GM23338 (cell line): ENCODE measurements around the gene PRKD3. TPM values are rescaled to one million over a fixed set of nuclear protein-coding genes. Genes with fewer than 3 reads are reported as not detected.

Experiments used
- ATAC-seq: fragments of 200-7000 bp; cut with Tn5 transposase; 3 replicates; pipeline ENCODE4 v1.9.1; 2020
- DNase-seq: peaks from one replicate; pipeline ENCODE4 v3.0.0-alpha.2; 2015; ENCODE audit warnings: low spot score
- H2AFZ ChIP-seq: fragments of 200-600 bp; sonication (generic); 2 replicates; pipeline ENCODE4 v1.8.0; 2016; ENCODE audit warnings: antibody characterized with exemption, mild to moderate bottlenecking, moderate library complexity
- H3F3A ChIP-seq: fragments of 200-600 bp; sonication (generic); replicated peaks from 2 replicates; pipeline ENCODE4 v1.8.0; 2017; ENCODE audit warnings: antibody characterized with exemption, mixed run types, low read depth
- H3K27ac ChIP-seq: fragments of 200-600 bp; sonication (generic); 2 replicates; pipeline ENCODE4 v1.6.1; 2016; ENCODE audit warnings: low read depth
- H3K27me3 ChIP-seq: fragments of 200-600 bp; sonication (generic); 2 replicates; pipeline ENCODE4 v1.8.0; 2016; ENCODE audit warnings: mild to moderate bottlenecking, mixed run types, moderate library complexity; ENCODE audit not compliant: insufficient read depth
- H3K36me3 ChIP-seq: fragments of 200-600 bp; sonication (generic); 2 replicates; pipeline ENCODE4 v1.8.0; 2016; ENCODE audit warnings: mild to moderate bottlenecking; ENCODE audit not compliant: insufficient read depth
- H3K4me1 ChIP-seq: fragments of 200-600 bp; sonication (generic); 2 replicates; pipeline ENCODE4 v1.8.0; 2016; ENCODE audit warnings: mild to moderate bottlenecking, moderate library complexity; ENCODE audit not compliant: insufficient read depth
- H3K4me2 ChIP-seq: fragments of 200-600 bp; sonication (generic); 2 replicates; pipeline ENCODE4 v1.7.1; 2017; ENCODE audit warnings: mixed run types
- H3K4me3 ChIP-seq: fragments of 200-600 bp; sonication (generic); 2 replicates; pipeline ENCODE4 v1.6.1; 2016; ENCODE audit warnings: mixed run types
- H3K79me2 ChIP-seq: fragments of 200-600 bp; sonication (generic); replicated peaks from 2 replicates; pipeline ENCODE4 v1.8.0; 2017; ENCODE audit warnings: mild to moderate bottlenecking; ENCODE audit not compliant: insufficient read depth
- H3K9me2 ChIP-seq: fragments of 200-600 bp; sonication (generic); 2 replicates; pipeline ENCODE4 v1.8.0; 2017; ENCODE audit not compliant: insufficient read depth
- H4K20me1 ChIP-seq: fragments of 200-600 bp; sonication (generic); replicated peaks from 2 replicates; pipeline ENCODE4 v1.8.0; 2017; ENCODE audit warnings: mild to moderate bottlenecking; ENCODE audit not compliant: insufficient read depth
- H3K27ac Mint-ChIP-seq: 2 replicates; pipeline ENCODE4 v1.8.0; 2020; ENCODE audit warnings: inconsistent platforms, mild to moderate bottlenecking, moderate library complexity, mixed read lengths
- H3K27me3 Mint-ChIP-seq: 3 replicates; pipeline ENCODE4 v1.8.0; 2022; ENCODE audit warnings: low read depth, mild to moderate bottlenecking, moderate library complexity, mixed read lengths, inconsistent platforms; ENCODE audit not compliant: insufficient read depth, poor library complexity
- H3K36me3 Mint-ChIP-seq: 3 replicates; pipeline ENCODE4 v1.8.0; 2021; ENCODE audit warnings: low read depth, mild to moderate bottlenecking, inconsistent platforms, moderate library complexity, mixed read lengths
- H3K4me1 Mint-ChIP-seq: 3 replicates; pipeline ENCODE4 v1.8.0; 2020; ENCODE audit warnings: mild to moderate bottlenecking, inconsistent platforms, mixed read lengths
- H3K4me3 Mint-ChIP-seq: 3 replicates; pipeline ENCODE4 v1.8.0; 2021; ENCODE audit warnings: moderate library complexity, mild to moderate bottlenecking, inconsistent platforms, mixed read lengths
- H3K9me3 Mint-ChIP-seq: 3 replicates; pipeline ENCODE4 v1.8.0; 2020; ENCODE audit warnings: moderate library complexity, mild to moderate bottlenecking, inconsistent platforms, mixed read lengths
- CREB1 ChIP-seq: fragments of 250-450 bp; sonication (Bioruptor Pico); IDR thresholded peaks from 2 replicates; pipeline ENCODE4 v1.5.0; 2020; ENCODE audit warnings: low read depth, mild to moderate bottlenecking, moderate library complexity
- EZH2phosphoT487 ChIP-seq: fragments of 200-600 bp; sonication (generic); IDR thresholded peaks from one replicate; pipeline ENCODE4 v1.8.1; 2018; ENCODE audit warnings: antibody characterized with exemption; ENCODE audit not compliant: unreplicated experiment
- NANOG ChIP-seq: IDR thresholded peaks from 2 replicates; pipeline ENCODE4 v1.6.1; 2016; ENCODE audit warnings: antibody characterized with exemption, borderline replicate concordance
- ZNF331 ChIP-seq: fragments of 250-450 bp; sonication (Bioruptor Pico); IDR thresholded peaks from 2 replicates; pipeline ENCODE4 v1.5.0; 2020; ENCODE audit warnings: low read depth, mild to moderate bottlenecking, moderate library complexity
- polyA plus RNA-seq: library from polyadenylated mRNA; unstranded; fragments of >200 nt; fragmentation: Nextera tagmentation; extraction: Ambion mirVana; gene quantifications from 2 replicates; pipeline ENCODE4 v1.2.1, GENCODE V29; 2016
- total RNA-seq: library from RNA; depleted of rRNA; stranded (reverse); fragments of >200 nt; shearing (Covaris generic); gene quantifications from 2 replicates; pipeline ENCODE4 v1.2.3, GENCODE V29; 2014
- TF ChIP-seq, protein P1 (sequence below): IDR thresholded peaks from one replicate; pipeline ENCODE4 v1.6.1; 2018; ENCODE audit warnings: antibody characterized with exemption; ENCODE audit not compliant: unreplicated experiment
- TF ChIP-seq, protein P2 (sequence below): IDR thresholded peaks from 2 replicates; pipeline ENCODE4 v1.6.1; 2016; ENCODE audit warnings: antibody characterized with exemption
- TF ChIP-seq, protein P3 (sequence below), 2 experiments: fragments of 200-600 bp in 1 of 2; sonication (generic) in 1 of 2; conservative IDR thresholded peaks; 2 replicates each; pipeline versions ENCODE4 v1.5.1 to v1.6.1; 2016 to 2017; ENCODE audit warnings: antibody characterized with exemption in 2 of 2, low read depth in 2 of 2, mild to moderate bottlenecking in 2 of 2, moderate library complexity in 1 of 2

Gene PRKD3
- total and polyA plus RNA-seq, 2 experiments from 2014 or later = 59.7 to 77.0 TPM

DNA sequence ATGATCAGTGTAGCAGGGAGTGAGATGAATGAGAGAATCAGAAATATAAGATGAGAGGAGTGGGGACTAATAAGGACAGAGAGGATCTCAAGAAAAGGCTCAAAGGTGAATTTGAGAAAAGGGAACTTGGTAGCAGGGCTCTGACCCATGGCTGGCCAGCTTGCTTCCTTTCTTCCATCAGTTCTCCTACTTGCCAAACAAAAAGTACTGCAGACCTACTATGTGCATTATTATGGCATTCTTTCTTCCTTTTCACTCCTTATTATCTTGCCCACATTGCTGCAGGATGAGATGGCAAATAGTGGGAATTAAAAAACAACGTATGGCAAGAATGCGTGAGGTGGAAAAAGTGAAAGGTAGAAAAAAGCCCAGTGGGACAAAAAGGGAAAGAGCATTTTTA, 33.0 kb downstream of the PRKD3 start:
- H3K4me3 ChIP-seq = no peak overlapping the region
- no peak overlapping the region for H2AFZ ChIP-seq
- H3K36me3 ChIP-seq = peaks cover 6% of the 10 kb centered on the region; the same call in 1 of the 2 replicates
- TF ChIP-seq, protein P1, sequence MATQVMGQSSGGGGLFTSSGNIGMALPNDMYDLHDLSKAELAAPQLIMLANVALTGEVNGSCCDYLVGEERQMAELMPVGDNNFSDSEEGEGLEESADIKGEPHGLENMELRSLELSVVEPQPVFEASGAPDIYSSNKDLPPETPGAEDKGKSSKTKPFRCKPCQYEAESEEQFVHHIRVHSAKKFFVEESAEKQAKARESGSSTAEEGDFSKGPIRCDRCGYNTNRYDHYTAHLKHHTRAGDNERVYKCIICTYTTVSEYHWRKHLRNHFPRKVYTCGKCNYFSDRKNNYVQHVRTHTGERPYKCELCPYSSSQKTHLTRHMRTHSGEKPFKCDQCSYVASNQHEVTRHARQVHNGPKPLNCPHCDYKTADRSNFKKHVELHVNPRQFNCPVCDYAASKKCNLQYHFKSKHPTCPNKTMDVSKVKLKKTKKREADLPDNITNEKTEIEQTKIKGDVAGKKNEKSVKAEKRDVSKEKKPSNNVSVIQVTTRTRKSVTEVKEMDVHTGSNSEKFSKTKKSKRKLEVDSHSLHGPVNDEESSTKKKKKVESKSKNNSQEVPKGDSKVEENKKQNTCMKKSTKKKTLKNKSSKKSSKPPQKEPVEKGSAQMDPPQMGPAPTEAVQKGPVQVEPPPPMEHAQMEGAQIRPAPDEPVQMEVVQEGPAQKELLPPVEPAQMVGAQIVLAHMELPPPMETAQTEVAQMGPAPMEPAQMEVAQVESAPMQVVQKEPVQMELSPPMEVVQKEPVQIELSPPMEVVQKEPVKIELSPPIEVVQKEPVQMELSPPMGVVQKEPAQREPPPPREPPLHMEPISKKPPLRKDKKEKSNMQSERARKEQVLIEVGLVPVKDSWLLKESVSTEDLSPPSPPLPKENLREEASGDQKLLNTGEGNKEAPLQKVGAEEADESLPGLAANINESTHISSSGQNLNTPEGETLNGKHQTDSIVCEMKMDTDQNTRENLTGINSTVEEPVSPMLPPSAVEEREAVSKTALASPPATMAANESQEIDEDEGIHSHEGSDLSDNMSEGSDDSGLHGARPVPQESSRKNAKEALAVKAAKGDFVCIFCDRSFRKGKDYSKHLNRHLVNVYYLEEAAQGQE = no peak
- TF ChIP-seq, protein P2, sequence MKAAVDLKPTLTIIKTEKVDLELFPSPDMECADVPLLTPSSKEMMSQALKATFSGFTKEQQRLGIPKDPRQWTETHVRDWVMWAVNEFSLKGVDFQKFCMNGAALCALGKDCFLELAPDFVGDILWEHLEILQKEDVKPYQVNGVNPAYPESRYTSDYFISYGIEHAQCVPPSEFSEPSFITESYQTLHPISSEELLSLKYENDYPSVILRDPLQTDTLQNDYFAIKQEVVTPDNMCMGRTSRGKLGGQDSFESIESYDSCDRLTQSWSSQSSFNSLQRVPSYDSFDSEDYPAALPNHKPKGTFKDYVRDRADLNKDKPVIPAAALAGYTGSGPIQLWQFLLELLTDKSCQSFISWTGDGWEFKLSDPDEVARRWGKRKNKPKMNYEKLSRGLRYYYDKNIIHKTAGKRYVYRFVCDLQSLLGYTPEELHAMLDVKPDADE = no peak
- TF ChIP-seq ZNF331 (CRISPR knock-in tag) (no peak), EZH2phosphoT487 (no peak), CREB1 (CRISPR knock-in tag) (no peak)
- no peaks in the 10 kb centered on the region for H3K4me1 Mint-ChIP-seq
- no peaks in the 10 kb centered on the region for H3K9me2 ChIP-seq
- H3K36me3 Mint-ChIP-seq = peaks cover 44% of the 10 kb centered on the region
- no peaks in the 10 kb centered on the region for H3F3A ChIP-seq
- peaks cover 36% of the 10 kb centered on the region for H3K79me2 ChIP-seq
- H3K4me3 Mint-ChIP-seq = no peak overlapping the region
- no peak overlapping the region for H3K4me2 ChIP-seq
- H3K27ac Mint-ChIP-seq = no peak overlapping the region; the same call in 1 of the 2 replicates
- H3K27ac ChIP-seq = no peak overlapping the region
- ATAC-seq = no peak
- no peaks in the 10 kb centered on the region for H3K9me3 Mint-ChIP-seq
- peaks cover 3% of the 10 kb centered on the region for H4K20me1 ChIP-seq
- no peaks in the 10 kb centered on the region for H3K4me1 ChIP-seq
- H3K27me3 ChIP-seq = no peaks in the 10 kb centered on the region
- H3K27me3 Mint-ChIP-seq = peaks cover 4% of the 10 kb centered on the region
- no peak for DNase-seq

DNA sequence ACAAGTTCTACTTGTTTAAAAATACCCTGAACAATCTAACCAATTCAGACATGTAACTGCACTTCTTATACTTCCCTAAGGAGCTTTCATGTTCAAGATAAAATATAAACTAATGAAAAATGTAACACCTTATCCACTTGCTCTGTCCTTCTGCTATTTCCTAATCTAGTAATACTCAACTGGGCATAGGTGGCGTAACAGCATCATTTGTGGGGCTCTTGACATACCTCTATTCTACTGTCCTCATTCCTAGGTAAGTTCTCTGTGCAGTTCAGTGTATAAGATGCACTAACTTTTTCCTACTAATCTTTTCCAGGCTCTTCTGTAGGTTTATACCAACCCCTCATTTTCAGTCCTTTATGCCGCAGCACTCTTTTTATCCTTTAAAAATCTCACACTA, 36.7 kb downstream of the PRKD3 start:
- H3K4me1 Mint-ChIP-seq = no peaks in the 10 kb centered on the region
- Histone ChIP-seq H3K4me2 (no peak overlapping the region), H3K9me2 (no peaks in the 10 kb centered on the region), H3K36me3 (peaks cover 26% of the 10 kb centered on the region; the same call in 1 of the 2 replicates), H3K4me3 (no peak overlapping the region), H4K20me1 (peaks cover 3% of the 10 kb centered on the region), H3K27ac (no peak overlapping the region), H2AFZ (no peak overlapping the region), H3F3A (no peaks in the 10 kb centered on the region), H3K4me1 (no peaks in the 10 kb centered on the region), H3K27me3 (no peaks in the 10 kb centered on the region), H3K79me2 (peaks cover 2% of the 10 kb centered on the region; the same call in 1 of the 2 replicates)
- peaks cover 4% of the 10 kb centered on the region for H3K27me3 Mint-ChIP-seq
- TF ChIP-seq NANOG (no peak), ZNF331 (CRISPR knock-in tag) (no peak)
- TF ChIP-seq, protein P3, sequence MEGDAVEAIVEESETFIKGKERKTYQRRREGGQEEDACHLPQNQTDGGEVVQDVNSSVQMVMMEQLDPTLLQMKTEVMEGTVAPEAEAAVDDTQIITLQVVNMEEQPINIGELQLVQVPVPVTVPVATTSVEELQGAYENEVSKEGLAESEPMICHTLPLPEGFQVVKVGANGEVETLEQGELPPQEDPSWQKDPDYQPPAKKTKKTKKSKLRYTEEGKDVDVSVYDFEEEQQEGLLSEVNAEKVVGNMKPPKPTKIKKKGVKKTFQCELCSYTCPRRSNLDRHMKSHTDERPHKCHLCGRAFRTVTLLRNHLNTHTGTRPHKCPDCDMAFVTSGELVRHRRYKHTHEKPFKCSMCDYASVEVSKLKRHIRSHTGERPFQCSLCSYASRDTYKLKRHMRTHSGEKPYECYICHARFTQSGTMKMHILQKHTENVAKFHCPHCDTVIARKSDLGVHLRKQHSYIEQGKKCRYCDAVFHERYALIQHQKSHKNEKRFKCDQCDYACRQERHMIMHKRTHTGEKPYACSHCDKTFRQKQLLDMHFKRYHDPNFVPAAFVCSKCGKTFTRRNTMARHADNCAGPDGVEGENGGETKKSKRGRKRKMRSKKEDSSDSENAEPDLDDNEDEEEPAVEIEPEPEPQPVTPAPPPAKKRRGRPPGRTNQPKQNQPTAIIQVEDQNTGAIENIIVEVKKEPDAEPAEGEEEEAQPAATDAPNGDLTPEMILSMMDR (conservative IDR thresholded peaks at IDR 0.05; ENCODE audit: low read depth in 2 of 2) = peak; percentile 49 to 65
- H3K9me3 Mint-ChIP-seq = no peaks in the 10 kb centered on the region
- H3K36me3 Mint-ChIP-seq = peaks cover 44% of the 10 kb centered on the region
- peak; percentile 55 for ATAC-seq
- peak; percentile 45 for DNase-seq
- H3K4me3 Mint-ChIP-seq = no peak overlapping the region
- no peak overlapping the region for H3K27ac Mint-ChIP-seq
